ENCODE data around the gene TMEM62.
"Not testable (repeated sequence)": the region's sequence is repeated elsewhere in the genome, so short reads cannot be mapped to it uniquely, and the experiment has no call there.

TMEM62 gene

DNA sequence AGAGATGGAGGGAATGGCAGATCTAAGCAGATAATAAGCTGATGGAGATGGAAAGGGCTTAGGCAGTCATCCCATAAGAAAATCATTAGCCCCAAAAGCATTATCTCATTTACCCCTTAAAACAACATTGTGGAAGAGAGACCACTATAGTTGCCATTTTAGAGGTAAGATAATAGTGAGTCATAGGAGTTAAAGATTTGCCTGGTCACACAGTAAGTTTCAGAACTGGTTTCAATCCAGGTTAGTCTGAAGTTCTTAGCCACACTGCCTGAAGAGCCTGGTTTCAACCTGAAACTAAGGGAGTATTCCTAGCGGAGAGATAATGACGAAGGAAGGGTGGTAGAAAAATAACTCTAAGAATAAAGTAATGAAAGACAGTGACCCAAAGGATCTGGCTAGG is 14.6 kb upstream of the TMEM62 start:
- no peak for FAIRE-seq
- DNase-seq (ENCODE audit: insufficient read length, low spot score), result no peak

DNA sequence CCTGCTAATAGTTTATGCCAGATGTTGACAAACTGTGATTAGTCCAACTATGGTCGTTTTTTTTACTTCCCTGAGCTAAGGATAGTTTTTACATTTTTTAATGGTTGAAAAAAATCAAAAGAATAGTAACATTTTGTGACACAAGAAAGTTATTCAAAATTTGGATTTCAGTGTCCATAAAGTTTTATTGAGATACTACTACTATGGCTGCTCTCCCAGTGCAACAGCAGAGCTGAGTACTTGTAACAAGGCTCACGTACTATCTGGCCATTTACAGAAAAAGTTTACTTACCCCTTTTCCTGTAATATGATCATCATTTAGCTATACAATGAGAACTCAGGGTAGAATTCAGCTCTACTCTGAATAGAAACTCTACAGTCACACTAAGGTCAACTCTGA is 11.5 kb upstream of the TMEM62 start:
- DNase-seq (ENCODE audit: insufficient read length, low spot score) (no peak), FAIRE-seq (no peak)

GRCh38 chr15:43125100-43125661 is 8.2 kb upstream of the TMEM62 start:
- DNase-seq (ENCODE audit: insufficient read length, low spot score) (no peak), FAIRE-seq (peak; percentile 42)

- DNase-seq (ENCODE audit: insufficient read length, low spot score) (no peak), FAIRE-seq (peak; percentile 45)
These were observed 7.0 kb upstream of the TMEM62 start for GRCh38 chr15:43126356-43126755.

- FAIRE-seq (no peak), DNase-seq (ENCODE audit: insufficient read length, low spot score) (no peak)
These were observed 5.6 kb upstream of the TMEM62 start for GRCh38 chr15:43127752-43128151.

GRCh38 chr15:43128174-43128979 is 5.0 kb upstream of the TMEM62 start:
- DNase-seq (ENCODE audit: insufficient read length, low spot score); FAIRE-seq: not testable (repeated sequence)

GRCh38 chr15:43128980-43129335 is 4.4 kb upstream of the TMEM62 start:
- DNase-seq (ENCODE audit: insufficient read length, low spot score) (no peak), FAIRE-seq (no peak)

DNA sequence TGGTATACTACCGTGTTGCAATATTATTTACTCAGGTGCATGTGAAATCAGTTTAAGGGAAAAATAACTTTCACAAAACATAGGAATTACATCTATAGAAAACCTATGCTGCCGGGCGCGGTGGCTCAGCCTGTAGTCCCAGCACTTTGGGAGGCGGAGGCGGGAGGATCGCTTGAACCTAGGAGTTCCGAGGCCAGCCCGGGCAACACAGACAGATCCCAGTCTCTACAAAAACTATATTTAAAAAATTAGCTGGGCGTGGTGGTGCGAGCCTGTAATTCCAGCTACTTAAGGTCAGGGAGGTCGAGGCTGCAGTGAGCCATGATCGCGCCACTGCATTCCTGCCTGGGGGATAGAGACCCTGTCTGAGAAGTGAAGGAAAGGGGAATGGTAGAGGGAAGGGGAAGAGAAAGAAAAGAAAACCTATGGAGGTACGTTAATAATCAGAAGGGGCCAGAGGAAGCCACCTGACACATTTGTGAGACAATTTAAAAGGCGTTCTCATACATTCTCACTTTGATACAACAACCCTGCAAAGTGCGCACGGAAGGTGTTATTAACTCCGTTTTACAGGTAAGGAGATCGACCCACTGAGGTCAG is 456 bp upstream of the TMEM62 start:
- DNase-seq (ENCODE audit: insufficient read length, low spot score) (no peak), FAIRE-seq (no peak)

DNA sequence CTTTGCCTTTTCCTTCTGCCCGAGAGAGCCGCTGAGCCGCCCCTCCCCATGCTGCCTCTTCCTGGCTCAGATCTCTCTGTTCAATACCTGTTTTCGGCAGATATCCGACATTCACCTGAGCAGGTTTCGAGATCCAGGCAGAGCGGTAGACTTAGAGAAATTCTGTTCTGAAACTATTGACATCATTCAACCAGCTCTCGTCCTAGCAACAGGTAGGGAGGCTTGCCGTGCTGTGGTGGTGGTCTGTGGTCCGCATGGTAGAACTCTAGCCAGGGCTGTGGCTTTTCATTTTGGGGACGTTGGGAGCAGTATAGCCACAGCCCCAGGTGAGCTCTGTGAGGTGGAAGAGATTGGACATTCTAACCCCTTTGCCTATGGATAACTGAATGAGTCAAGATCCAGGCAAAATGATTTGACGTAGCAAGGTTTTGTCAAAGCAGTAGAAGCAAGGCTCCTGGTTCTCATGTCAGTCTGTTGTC is 810 bp downstream of the TMEM62 start:
- peak; percentile 91 for FAIRE-seq
- no peak for DNase-seq (ENCODE audit: insufficient read length, low spot score)

- no peak for DNase-seq (ENCODE audit: insufficient read length, low spot score)
- no peak for FAIRE-seq
These were observed 2.0 kb downstream of the TMEM62 start for GRCh38 chr15:43135351-43135750.

- DNase-seq (ENCODE audit: insufficient read length, low spot score), result no peak
- FAIRE-seq, result peak; percentile 26
These were observed 10.0 kb downstream of the TMEM62 start for GRCh38 chr15:43143203-43143941.

DNA sequence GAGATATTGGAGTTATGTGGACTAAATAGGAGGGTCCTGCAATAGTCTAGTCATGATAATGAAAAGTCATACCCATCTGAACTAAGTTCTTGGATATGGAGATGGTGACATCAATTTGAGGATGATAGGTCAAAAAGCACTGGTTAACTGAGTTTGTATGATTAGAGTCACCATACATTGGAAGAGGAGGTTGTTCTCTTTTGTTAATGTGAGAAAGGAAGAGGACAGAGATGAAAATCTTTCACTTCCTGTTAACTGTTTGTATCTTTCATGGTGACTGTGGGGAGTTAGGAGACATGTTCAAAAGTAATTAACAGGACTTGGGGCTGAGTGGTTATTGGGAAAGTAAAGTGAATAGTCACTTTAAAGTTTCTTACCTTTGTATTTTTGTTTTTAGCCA is 11.1 kb downstream of the TMEM62 start:
- peak; percentile 84 for FAIRE-seq
- DNase-seq (ENCODE audit: insufficient read length, low spot score), result peak; percentile 10

DNA sequence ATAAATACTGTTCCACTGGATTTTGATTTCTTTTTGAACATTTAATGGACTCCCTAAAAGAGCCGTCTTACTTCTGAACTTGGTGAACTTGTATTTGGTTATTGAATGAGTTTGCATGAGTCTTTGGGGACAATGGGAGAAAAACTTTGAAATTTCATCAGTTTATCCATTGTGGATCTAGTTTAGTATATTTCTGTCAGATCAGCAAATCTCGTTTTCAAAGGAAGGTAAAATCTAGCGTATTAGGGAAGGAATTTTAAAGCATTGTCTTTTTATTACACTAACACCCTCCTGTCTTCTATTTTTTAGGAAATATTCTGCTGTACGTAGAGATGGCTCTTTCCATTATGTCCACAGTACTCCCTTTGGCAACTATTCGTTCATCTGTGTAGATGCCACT is 12.8 kb downstream of the TMEM62 start:
- DNase-seq (ENCODE audit: insufficient read length, low spot score) (no peak), FAIRE-seq (no peak)

- DNase-seq (ENCODE audit: insufficient read length, low spot score) (no peak), FAIRE-seq (no peak)
These were observed 17.0 kb downstream of the TMEM62 start for GRCh38 chr15:43150191-43150929.

GRCh38 chr15:43151688-43152087 is 18.3 kb downstream of the TMEM62 start:
- no peak for DNase-seq (ENCODE audit: insufficient read length, low spot score)
- no peak for FAIRE-seq

DNA sequence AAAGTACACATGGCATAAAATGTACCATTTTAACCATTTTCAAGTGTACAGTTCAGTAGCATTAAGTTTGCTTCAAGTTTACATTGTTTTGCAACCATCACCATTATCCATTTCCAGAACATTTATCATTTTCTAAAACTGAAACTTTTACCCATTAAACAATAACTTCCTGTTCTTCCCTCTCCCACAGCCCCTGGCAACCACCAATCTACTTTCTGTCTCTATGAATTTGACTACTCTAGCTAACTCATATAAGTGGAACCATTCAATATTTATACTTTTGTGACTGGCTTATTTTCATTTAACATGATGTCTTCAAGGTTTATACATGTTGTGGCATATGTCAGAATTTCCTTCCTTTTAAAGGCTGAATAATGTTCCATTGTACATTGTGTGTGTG is 19.9 kb downstream of the TMEM62 start:
- DNase-seq (ENCODE audit: insufficient read length, low spot score) (no peak), FAIRE-seq (peak; percentile 14)

DNA sequence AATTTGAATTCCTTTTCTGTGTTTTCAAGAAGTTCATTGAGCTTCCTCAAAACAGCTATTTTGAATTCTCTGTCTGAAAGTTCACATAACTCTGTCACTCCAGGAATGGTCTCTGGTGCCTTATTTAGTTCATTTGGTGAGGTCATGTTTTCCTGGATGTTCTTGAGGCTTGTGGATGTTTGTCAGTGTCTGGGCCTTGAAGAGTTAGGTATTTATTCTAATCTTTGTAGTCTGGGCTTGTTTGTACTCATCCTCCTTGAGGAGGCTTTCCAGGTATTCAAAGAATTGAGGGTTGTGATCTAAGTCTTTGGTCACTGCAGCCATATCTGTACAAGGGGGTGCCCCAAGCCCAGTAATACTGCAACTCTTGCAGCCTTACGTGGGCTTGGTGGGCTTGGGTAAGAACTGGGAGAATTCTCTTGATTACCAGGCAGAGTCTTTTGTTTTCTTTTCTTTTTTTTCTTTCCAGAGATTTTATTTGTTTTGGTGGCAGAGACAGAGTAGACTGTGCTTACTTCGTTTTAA is 32.5 kb downstream of the TMEM62 start:
- FAIRE-seq, result peak; percentile 11
- no peak for DNase-seq (ENCODE audit: insufficient read length, low spot score)

GRCh38 chr15:43167261-43167660 is 33.9 kb downstream of the TMEM62 start:
- not testable (repeated sequence) for FAIRE-seq

DNA sequence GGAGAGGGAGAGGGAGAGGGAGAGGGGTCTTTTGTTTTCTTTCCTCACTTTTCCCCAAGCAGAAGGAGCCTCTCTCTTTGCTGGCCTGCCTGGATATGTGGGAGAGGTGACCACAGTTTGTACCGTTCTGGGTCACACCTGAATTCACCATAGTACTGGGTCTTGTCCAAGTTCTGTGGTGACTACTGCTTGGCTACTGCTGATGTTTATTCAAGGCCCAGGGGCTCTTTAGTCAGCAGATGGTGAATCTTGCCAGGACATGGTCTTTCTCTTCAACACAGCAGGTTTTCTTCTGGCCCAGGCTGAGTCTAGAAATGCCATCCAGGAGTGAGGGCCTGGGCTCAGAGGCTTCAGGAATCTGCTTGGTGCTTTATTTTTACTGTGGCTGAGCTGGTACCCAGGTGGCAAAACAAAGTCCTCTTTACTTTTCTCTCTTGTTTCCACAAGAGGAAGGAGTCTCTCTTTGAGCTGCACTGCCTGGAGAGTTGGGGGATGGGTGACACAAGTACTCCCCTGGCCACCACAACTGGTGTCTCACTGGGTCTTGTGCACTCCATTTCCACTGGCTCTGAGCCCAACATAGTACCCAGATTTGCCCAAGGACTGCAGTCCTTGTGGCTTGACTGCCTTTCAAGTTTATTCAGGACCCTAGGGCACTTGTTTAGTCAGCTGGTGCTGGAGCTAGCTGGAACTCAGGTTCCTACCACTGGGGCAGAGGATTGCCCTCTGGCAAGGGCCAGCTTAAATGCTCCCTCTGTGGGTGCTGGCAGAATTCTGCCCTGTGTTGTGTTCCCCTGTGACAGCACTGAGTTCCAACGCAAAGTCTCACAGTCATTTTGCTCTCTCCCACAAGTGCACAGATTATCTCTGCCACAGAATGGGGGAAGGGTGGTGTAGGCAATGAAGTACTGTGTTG is 35.1 kb downstream of the TMEM62 start:
- FAIRE-seq (no peak), DNase-seq (ENCODE audit: insufficient read length, low spot score) (no peak)

More at GRCh38 chr15:43167261-43167660, 33.9 kb downstream of the TMEM62 start:
- not testable (repeated sequence) for DNase-seq (ENCODE audit: insufficient read length, low spot score)

Measured in GM19239 (cell line).